ENCODE results near the gene LGR6.

The LGR6 gene

DNA sequence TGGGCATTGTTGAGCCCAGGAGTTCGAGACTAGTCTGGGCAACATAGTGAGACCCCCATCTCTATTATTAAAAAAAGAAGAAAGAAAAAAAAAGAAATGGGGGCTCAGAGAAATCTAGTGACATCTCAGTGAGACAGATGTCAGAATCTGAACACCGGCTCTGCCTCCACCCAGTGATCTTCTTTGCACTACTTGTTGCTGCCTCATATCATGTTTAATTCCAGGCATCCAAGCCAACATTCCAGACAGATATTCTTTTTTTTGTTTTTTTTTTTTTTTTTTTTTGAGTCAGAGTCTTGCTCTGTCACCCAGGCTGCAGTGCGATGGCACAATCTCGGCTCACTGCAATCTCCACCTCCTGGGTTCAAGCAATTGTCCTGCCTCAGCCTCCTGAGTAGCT, 44.0 kb upstream of the LGR6 start:
- no peak overlapping the region for H3K4me3 ChIP-seq (ENCODE audit: low read depth, low read length)
- TF ChIP-seq, protein P1, sequence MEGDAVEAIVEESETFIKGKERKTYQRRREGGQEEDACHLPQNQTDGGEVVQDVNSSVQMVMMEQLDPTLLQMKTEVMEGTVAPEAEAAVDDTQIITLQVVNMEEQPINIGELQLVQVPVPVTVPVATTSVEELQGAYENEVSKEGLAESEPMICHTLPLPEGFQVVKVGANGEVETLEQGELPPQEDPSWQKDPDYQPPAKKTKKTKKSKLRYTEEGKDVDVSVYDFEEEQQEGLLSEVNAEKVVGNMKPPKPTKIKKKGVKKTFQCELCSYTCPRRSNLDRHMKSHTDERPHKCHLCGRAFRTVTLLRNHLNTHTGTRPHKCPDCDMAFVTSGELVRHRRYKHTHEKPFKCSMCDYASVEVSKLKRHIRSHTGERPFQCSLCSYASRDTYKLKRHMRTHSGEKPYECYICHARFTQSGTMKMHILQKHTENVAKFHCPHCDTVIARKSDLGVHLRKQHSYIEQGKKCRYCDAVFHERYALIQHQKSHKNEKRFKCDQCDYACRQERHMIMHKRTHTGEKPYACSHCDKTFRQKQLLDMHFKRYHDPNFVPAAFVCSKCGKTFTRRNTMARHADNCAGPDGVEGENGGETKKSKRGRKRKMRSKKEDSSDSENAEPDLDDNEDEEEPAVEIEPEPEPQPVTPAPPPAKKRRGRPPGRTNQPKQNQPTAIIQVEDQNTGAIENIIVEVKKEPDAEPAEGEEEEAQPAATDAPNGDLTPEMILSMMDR (IDR thresholded peaks at IDR 0.05; ENCODE audit: low read depth, low read length): no peak

DNA sequence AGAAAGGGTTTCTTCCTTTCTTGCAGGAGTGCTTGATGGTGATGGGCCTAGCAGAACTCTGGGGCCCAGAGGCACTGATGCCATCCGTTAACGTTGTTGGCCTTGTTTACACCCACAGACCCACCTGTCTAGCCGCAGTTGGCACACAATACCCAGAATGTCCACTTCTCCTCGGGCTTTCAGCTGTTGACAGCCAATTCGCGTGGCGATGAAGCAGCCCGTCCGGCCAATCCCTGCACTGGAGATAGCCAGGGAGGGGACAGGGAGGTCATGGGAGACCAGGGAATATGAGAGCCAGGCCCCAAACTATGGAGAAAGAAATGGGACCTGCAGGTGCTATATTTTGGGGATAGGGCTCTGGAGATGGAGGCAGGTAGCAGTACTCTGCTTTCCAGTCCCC, 43.4 kb upstream of the LGR6 start:
- no peak overlapping the region for H3K4me3 ChIP-seq (ENCODE audit: low read depth, low read length)
- TF ChIP-seq, protein P1 (IDR thresholded peaks at IDR 0.05; ENCODE audit: low read depth, low read length): no peak

DNA sequence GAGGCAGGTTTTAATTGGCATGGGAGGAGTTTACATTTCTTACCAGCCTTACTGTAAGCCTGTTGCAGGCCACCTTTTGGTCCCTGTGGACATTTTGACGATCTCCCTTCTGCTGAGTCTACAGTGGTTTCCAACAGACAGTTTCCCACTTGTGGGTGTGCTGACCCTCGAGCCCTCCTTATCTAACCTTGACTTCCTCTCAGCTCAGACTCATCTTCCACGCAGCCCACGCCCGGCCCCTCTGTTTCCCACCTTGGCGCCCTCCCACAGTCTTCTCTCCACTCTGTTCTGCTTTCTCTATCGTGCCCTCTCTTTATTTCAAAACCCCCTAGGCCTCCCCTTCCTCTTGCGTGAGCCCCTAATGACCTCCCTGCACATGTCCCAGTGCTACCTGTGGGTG, 43.0 kb upstream of the LGR6 start:
- TF ChIP-seq, protein P1 (IDR thresholded peaks at IDR 0.05; ENCODE audit: low read depth, low read length): no peak
- no peak overlapping the region for H3K4me3 ChIP-seq (ENCODE audit: low read depth, low read length)

DNA sequence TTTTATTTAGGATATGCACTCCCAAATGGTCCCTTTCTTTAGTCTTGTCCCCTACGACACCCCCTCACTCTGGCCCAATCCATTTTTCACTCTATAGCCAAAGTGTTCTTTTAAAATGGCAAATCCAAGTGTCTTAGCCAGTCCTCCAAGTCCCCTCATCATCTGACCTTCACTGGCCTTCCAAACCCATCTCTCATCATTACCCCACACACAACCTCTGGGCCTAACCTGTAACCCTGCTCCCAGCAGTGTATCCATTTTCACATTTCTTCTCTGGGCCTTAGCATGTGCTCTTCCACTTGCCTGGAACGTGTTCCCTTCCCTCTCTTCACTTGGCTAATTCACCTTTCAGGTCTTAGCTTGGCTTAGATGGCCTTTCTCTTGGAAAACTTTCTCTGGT, 42.6 kb upstream of the LGR6 start:
- TF ChIP-seq, protein P1 (IDR thresholded peaks at IDR 0.05; ENCODE audit: low read depth, low read length): no peak
- H3K4me3 ChIP-seq (ENCODE audit: low read depth, low read length): no peak overlapping the region

DNA sequence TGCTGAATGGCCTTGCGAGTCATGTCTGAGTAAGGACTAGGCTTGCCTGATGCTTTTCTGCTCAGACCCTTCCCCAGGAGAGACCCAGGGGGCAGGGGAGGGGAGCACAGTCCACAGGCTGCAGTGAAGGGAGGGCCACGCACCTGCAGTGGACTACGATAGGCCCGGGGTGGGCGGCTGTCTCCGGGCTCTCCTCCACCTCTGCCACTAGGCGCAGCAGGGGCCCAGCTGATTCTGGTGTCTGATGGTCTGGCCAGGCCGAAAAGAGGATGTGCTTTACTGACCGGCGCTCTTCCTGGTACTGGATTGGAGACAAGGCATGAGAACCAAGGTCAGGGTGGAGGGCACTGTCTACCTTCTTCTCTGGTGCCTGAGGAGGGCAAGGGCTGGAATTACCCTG, 41.2 kb upstream of the LGR6 start:
- TF ChIP-seq, protein P1 (IDR thresholded peaks at IDR 0.05; ENCODE audit: low read depth, low read length): no peak
- no peak overlapping the region for H3K4me3 ChIP-seq (ENCODE audit: low read depth, low read length)

DNA sequence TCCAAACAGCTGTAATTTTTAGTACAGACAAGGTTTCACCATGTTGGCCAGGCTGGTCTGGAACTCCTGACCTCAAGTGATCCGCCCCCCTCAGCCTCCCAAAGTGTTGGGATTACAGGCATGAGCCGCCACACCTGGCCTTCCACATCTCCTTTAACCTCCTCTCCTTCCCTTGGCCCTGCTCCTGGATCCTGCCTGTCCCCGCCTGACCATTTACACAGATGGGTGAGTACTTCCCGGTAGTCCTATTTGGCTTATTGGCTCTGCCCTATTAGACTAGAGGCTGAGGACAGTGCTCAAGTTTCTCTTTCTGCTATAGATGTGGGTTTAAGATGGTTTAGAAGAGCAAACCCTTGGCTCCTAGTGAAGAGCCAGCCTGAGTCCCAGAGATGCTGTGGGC, 40.3 kb upstream of the LGR6 start:
- TF ChIP-seq, protein P1 (IDR thresholded peaks at IDR 0.05; ENCODE audit: low read depth, low read length): no peak
- H3K4me3 ChIP-seq (ENCODE audit: low read depth, low read length): no peak overlapping the region

DNA sequence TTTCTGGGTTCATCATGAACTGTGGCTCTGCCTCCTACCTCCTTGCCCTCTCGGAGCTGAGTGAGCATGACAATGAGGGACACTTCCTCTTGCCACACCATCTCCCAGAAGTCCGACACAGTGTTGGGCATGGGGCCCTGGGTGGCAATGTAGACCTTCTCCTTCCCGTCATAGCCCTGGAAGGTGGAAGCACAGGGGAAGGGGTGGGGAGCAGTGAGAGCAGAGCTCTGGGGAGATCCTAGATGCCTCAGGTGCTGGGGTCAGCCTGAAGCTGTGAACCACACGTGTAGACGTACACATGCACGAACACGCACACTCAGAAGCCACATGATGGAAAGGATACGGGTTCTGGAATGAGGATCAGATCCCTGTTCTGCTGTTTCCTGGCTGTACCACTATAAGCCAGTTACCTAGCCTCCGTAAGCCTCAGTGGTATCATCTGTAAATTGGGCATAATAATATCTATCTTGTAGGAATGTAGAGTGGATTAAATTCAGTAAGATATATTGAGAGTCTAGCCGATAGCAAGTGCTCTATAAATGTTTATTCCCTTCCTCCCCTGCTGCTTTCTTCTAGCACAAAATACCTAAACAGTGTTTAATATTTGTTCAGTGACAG, 39.3 kb upstream of the LGR6 start:
- TF ChIP-seq, protein P1 (IDR thresholded peaks at IDR 0.05; ENCODE audit: low read depth, low read length): no peak
- H3K4me3 ChIP-seq (ENCODE audit: low read depth, low read length): no peak overlapping the region

All from WI38 (cell line).